Liver (tissue), 3 donors: ENCODE measurements around the gene MYO3B.
"Not testable (repeated sequence)": the region's sequence is repeated elsewhere in the genome, so short reads cannot be mapped to it uniquely, and the experiment has no call there.

Source experiments
- ATF3 ChIP-seq: IDR thresholded peaks from 2 replicates; pipeline ENCODE4 v1.6.1; 2016; ENCODE audit warnings: antibody characterized with exemption
- CTCF ChIP-seq: fragments of 150-350 bp; IDR thresholded peaks from 2 replicates; pipeline ENCODE4 v1.5.1; 2017; ENCODE audit warnings: improper control_type of control experiment, low read depth, low read length; ENCODE audit not compliant: missing input control
- JUND ChIP-seq, 2 donors: IDR thresholded peaks; 2 replicates each; pipeline ENCODE4 v1.6.1; 2016; ENCODE audit warnings: antibody characterized with exemption in 2 of 2
- MAX ChIP-seq: IDR thresholded peaks from 2 replicates; pipeline ENCODE4 v1.6.1; 2016; ENCODE audit warnings: antibody characterized with exemption
- NR2F2 ChIP-seq: IDR thresholded peaks from 2 replicates; pipeline ENCODE4 v1.6.1; 2016; ENCODE audit warnings: antibody characterized with exemption
- RAD21 ChIP-seq, 2 donors: IDR thresholded peaks; 2 replicates each; pipeline ENCODE4 v1.6.1; 2016; ENCODE audit warnings: antibody characterized with exemption in 2 of 2, mild to moderate bottlenecking in 2 of 2
- REST ChIP-seq: IDR thresholded peaks from 2 replicates; pipeline ENCODE4 v1.6.1; 2016; ENCODE audit warnings: antibody characterized with exemption, mild to moderate bottlenecking
- RXRA ChIP-seq, 2 donors: IDR thresholded peaks; 2 replicates each; pipeline ENCODE4 v1.6.1; 2017 to 2018; ENCODE audit warnings: antibody characterized with exemption in 2 of 2, mild to moderate bottlenecking in 1 of 2
- TAF1 ChIP-seq: conservative IDR thresholded peaks from 2 replicates; pipeline ENCODE4 v1.6.1; 2016; ENCODE audit warnings: antibody characterized with exemption, mild to moderate bottlenecking
- YY1 ChIP-seq: IDR thresholded peaks from 2 replicates; pipeline ENCODE4 v1.6.1; 2016; ENCODE audit warnings: antibody characterized with exemption, mild to moderate bottlenecking
- ZBTB33 ChIP-seq: IDR thresholded peaks from 2 replicates; pipeline ENCODE4 v1.6.1; 2016; ENCODE audit warnings: antibody characterized with exemption
- donor health status: healthy.
- donor health status: healthy.

GRCh38 chr2:170551899-170552298, 374.0 kb downstream of the MYO3B start:
- TF ChIP-seq CTCF; ZBTB33; MAX; ATF3; YY1; NR2F2; RXRA (IDR thresholded peaks at IDR 0.05); REST; RAD21 (IDR thresholded peaks at IDR 0.05); TAF1; JUND (IDR thresholded peaks at IDR 0.05): not testable (repeated sequence)
